NCI-H2196 treated with DMSO at 0.1 percent for 48 hours (cell line): ENCODE results near the gene ARHGAP24.
"Not testable (repeated sequence)": the region's sequence is repeated elsewhere in the genome, so short reads cannot be mapped to it uniquely, and the experiment has no call there.

Experiments
- DNase-seq: peaks from one replicate; lab custom pipeline; 2025; ENCODE audit not compliant: unreplicated experiment; lab: John Stamatoyannopoulos, UW

Gene ARHGAP24

GRCh38 chr4:85642356-85643100 is 167.6 kb downstream of the ARHGAP24 start:
- DNase-seq, result no peak

- no peak for DNase-seq
These were observed 169.1 kb downstream of the ARHGAP24 start for GRCh38 chr4:85644061-85644460.

- DNase-seq, result no peak
These were observed 176.0 kb downstream of the ARHGAP24 start for GRCh38 chr4:85650908-85651307.

- no peak for DNase-seq
These were observed 182.0 kb downstream of the ARHGAP24 start for GRCh38 chr4:85656759-85657505.

- DNase-seq, result no peak
These were observed 184.0 kb downstream of the ARHGAP24 start for GRCh38 chr4:85658766-85659439.

GRCh38 chr4:85659610-85660218 is 184.8 kb downstream of the ARHGAP24 start:
- no peak for DNase-seq

GRCh38 chr4:85666625-85667024 is 191.7 kb downstream of the ARHGAP24 start:
- not testable (repeated sequence) for DNase-seq

GRCh38 chr4:85669204-85669603 is 194.3 kb downstream of the ARHGAP24 start:
- DNase-seq, result no peak

- DNase-seq, result no peak
These were observed 195.1 kb downstream of the ARHGAP24 start for GRCh38 chr4:85669992-85670548.

GRCh38 chr4:85671120-85671519 is 196.2 kb downstream of the ARHGAP24 start:
- DNase-seq, result no peak

- no peak for DNase-seq
These were observed 197.2 kb downstream of the ARHGAP24 start for GRCh38 chr4:85672116-85672515.

GRCh38 chr4:85672959-85673358 is 198.0 kb downstream of the ARHGAP24 start:
- DNase-seq, result no peak

- DNase-seq, result no peak
These were observed 198.6 kb downstream of the ARHGAP24 start for GRCh38 chr4:85673540-85673939.

- no peak for DNase-seq
These were observed 200.4 kb downstream of the ARHGAP24 start for GRCh38 chr4:85675076-85676049.

- DNase-seq, result no peak
These were observed 201.1 kb downstream of the ARHGAP24 start for GRCh38 chr4:85676050-85676425.

GRCh38 chr4:85676850-85677590 is 202.1 kb downstream of the ARHGAP24 start:
- no peak for DNase-seq

GRCh38 chr4:85681221-85681657 is 206.3 kb downstream of the ARHGAP24 start:
- DNase-seq, result no peak

- DNase-seq, result no peak
These were observed 207.0 kb downstream of the ARHGAP24 start for GRCh38 chr4:85681921-85682320.

GRCh38 chr4:85682391-85682790 is 207.4 kb downstream of the ARHGAP24 start:
- no peak for DNase-seq
